Measurements from ENCODE around the gene ARRB1.
"Not testable (repeated sequence)": the region's sequence is repeated elsewhere in the genome, so short reads cannot be mapped to it uniquely, and the experiment has no call there.

The ARRB1 gene

GRCh38 chr11:75342966-75343870 lies 8.2 kb downstream of the ARRB1 start:
- peak; percentile 86 for DNase-seq

- no peak for DNase-seq
Measured at GRCh38 chr11:75342231-75342918, 9.1 kb downstream of the ARRB1 start.

DNA sequence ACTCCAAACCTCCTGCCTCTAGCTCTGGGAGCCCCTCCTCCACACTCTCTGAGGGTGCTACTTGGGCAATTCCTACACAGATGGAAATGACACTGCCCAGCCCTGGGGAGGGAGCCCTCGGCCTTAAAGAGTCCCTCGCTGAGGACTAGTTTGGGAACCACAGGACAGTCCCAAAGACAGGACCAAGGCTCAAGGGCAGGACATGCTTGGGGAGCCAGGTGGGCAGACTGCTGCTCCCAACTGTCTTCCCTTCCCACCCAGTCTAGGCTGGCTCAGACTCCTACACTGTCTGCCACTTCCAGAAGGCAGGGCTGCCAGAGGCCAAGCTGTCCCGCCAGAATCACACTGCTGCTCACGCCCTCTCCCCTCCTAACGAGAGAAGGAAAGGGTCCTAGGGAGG lies 9.8 kb downstream of the ARRB1 start:
- DNase-seq = no peak

- DNase-seq = peak; percentile 88
Measured at GRCh38 chr11:75339685-75340409, 11.6 kb downstream of the ARRB1 start.

- DNase-seq = peak; percentile 63
Measured at GRCh38 chr11:75338516-75339208, 12.8 kb downstream of the ARRB1 start.

- DNase-seq = peak; percentile 90
Measured at GRCh38 chr11:75337195-75337654, 14.2 kb downstream of the ARRB1 start.

GRCh38 chr11:75334976-75335375 lies 16.5 kb downstream of the ARRB1 start:
- DNase-seq = peak; percentile 85

- peak; percentile 81 for DNase-seq
Measured at GRCh38 chr11:75334402-75334891, 17.0 kb downstream of the ARRB1 start.

- DNase-seq = peak; percentile 60
Measured at GRCh38 chr11:75333807-75334140, 17.7 kb downstream of the ARRB1 start.

DNA sequence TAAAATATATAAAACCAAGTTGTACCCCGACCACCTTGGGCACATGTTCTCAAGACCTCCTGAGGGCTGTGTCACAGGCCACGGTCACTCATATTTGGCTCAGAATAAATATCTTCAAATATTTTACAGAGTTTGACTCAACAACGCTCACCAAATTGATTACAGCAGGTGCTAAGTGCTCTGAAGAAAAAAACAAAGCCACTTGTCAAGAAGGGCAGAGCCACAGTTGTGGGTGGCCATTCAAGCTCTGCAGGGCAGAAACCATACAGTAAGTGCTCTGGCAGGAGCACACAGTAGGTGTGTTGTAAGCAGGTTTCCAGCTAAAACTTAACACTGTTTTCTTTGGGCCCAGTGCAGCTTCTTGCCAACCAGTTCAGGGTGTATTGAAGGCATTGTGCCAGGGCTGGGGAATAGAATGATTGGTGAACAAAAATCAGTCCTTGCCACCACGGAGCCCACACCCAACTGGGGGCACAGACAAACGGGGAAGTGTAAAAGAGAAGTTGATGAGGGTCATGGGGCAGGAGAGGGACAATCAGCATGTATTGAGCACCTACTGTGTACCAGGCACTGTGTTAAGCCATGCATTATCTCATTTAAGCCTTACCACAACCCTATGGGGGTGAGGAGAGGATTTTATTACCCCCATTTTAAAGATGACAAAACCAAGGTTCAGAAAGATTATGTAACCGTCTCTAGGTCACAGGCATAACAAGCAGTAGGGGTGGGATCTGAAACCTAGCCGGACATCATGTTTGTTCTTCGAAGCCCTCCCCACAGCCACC lies 18.2 kb downstream of the ARRB1 start:
- DNase-seq = no peak

- DNase-seq = peak; percentile 80
Measured at GRCh38 chr11:75331761-75332160, 19.7 kb downstream of the ARRB1 start.

GRCh38 chr11:75331304-75331703 lies 20.2 kb downstream of the ARRB1 start:
- not testable (repeated sequence) for DNase-seq

DNA sequence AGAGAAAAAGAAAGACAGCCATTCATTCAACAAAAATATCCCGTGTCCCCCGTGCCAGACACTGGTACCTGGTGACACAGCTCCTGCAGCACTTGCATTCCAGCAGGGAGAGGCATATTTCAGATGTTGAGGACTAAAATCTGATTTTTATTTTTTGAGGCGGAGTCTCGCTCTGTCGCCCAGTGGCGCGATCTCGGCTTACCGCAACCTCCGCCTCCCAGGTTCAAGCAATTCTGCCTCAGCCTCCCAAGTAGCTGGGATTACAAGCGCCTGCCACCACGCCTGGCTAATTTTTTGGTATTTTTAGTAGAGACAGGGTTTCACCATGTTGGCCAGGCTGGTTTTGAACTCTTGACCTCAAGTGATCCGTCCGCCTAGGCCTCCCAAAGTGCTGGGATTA lies 20.6 kb downstream of the ARRB1 start:
- not testable (repeated sequence) for DNase-seq

DNA sequence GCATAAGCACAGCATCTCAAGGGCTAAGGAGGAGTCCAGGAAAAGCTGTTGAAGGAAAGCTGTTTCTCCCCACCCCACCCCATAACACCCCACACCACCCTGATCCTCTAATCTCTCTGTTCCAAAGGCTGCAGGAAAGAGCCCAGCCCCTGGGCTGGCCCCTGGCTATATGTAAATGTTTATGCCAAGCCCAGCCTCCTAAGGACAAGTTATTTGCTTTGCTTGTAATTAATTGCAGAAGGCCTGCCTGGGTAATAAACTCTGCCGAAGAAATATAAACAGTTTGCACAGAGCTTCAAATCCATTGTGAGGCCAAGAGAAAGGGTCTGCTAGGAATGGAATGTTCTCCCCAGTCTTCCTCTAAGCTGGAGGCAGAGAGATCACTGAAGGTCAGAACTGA lies 21.2 kb downstream of the ARRB1 start:
- DNase-seq = no peak

DNA sequence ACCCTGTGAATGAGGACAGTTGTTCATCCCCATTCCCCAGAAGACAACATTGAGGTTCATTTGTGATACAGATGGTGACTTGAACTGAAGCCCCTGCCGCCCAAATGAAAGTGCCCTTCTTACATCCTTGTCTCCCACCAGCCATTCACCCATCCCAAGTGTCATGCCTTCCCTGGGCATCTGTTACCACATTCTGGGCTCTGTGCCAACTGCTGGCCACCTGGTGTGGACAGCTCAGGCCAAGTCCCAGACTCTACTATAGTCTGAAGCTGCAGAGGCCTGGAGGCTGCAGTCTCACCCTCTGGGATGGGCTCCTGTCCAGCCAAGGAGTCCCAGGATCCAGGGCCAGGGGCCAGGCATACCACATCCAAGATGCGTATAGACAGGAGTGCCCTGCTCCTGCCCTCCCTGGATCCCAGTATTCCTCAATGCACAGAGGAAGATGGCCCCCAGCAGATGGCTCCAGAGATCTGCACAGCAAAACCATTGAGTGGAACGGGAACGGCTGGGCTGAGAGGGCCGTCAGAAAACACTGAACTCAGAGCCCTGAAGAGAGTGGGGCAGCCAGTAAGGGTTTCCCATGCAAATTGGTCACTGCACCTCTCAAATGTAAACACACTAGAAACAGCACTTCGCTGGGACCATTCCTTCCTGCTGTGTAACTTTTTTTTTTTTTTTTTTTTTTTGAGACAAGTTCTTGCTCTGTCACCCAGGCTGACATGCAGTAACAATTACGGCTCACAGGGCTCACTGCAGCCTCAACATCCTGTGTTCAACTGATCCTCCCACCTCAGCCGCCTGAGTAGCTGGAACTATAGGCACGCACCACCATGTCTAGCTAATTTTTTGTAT lies 22.8 kb downstream of the ARRB1 start:
- DNase-seq = peak; percentile 94

GRCh38 chr11:75326439-75326810 lies 25.0 kb downstream of the ARRB1 start:
- DNase-seq = no peak

DNA sequence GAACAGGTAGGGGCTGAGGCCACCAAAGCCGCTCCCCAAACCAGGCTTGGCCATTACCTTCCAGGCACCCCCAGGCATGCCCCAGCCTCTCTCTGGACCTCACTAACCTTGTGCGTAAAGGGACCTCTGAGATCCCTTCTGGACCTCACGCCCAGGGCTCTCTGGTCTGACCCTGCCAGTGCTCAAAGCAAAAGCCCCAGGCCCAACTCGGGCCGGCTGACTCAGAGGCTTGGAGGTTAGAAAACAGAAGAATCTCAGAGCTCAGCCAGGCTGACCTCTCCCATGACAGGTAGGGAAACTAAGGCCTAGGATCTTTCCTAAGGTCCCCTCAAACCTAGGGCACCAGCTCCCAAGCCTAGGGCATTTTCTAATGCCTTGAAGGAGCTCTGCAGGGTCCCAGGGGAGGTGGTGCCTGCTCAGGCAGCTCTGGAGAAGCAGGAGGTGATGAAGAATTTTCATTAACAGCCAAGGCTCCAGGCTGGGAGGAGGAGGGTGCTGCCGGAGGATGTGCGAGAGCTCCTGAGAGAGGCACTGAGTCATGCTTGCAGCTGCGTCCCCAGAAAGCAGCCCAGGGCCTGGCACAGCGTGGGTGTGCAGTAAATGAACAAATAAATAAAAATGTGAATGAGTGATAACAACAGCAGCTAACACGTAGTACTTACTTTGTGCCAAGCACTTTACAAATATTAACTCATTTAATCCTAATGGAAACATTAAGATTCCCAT lies 25.6 kb downstream of the ARRB1 start:
- DNase-seq = peak; percentile 84

DNA sequence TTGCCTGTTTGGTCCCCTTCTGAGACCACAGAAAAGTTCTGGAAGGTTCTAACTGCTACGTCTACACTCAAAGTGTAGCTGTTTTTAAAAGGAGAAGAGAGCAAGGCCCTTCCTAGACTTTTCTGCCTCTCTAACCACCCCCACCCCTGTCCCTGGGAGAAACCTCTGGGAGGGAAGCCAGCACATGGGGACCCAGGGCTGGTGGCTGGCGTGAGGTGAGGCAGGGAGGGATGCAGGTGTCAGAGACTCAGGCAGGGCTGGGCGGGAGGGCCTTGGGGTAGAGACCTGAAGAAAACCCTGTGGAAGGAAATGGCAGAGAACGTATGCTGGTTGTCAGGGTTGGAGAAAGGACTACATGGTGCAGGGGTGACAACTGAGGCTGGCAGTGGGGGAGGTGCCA lies 26.7 kb downstream of the ARRB1 start:
- no peak for DNase-seq

DNA sequence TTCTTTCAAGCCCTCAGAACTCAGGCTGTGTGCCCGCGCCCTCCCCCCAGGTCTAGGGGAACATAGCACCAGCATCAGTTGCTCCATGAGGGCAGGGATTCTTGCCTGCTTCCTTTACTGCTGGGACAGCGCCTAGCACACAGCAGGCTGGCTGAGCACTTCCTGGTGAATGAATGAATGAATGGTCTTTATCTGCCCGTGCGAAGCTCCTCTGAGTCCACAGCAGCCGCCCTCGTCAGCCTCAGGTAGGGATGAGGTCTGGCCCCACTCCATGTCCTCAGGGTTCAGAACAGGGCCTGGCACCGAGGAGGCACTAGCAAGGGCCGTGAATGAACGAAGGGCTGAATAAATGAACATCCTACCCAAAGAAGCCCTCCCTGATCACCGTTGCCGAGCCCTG lies 27.3 kb downstream of the ARRB1 start:
- no peak for DNase-seq

DNA sequence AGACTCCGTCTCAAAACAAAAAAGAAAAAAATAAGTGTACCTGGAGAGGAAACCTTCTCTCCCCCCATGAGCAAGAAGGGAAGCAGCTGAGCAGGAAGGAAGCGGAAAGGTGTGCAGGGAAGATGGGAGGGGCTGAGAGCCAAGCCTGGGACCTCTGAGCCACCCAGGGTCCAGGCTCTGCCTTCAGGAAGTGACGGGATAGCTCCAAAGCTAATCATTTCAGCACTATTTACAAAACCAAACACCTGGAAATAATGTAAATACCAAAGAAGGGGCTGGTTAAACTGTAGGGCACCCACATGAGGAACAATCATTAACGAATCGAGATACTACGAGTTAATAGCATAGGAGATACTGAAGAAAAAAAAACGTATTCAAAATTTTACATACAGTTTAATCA lies 27.9 kb downstream of the ARRB1 start:
- no peak for DNase-seq
